Activated effector memory CD4-positive, alpha-beta T cell treated with anti-CD3 and anti-CD28 coated beads, Interleukin-2, amount 50 U/mL, for 16 hours (primary cell): ENCODE measurements around the gene MAJIN.

Source experiments
- DNase-seq: peaks from one replicate; pipeline ENCODE4 v3.0.0-alpha.2; 2020

Gene MAJIN

GRCh38 chr11:64891215-64891848, 80.6 kb downstream of the MAJIN start:
- no peak for DNase-seq

GRCh38 chr11:64890522-64890939, 81.4 kb downstream of the MAJIN start:
- DNase-seq, result no peak

- DNase-seq, result no peak
These were observed 83.0 kb downstream of the MAJIN start for GRCh38 chr11:64888729-64889511.

- DNase-seq, result no peak
These were observed 83.5 kb downstream of the MAJIN start for GRCh38 chr11:64888406-64888728.
